PC-9 (cell line): ENCODE results near the gene SNCA.

Experiments used
- CTCF ChIP-seq: fragments of 200-600 bp; sonication (generic); conservative IDR thresholded peaks from 2 replicates; pipeline ENCODE4 v1.6.1; 2017; ENCODE audit warnings: mixed run types, antibody characterized with exemption, mild to moderate bottlenecking, moderate library complexity
- EZH2 ChIP-seq: fragments of 200-600 bp; sonication (generic); IDR thresholded peaks from 2 replicates; pipeline ENCODE4 v1.8.0; 2017; ENCODE audit warnings: antibody characterized with exemption, low read depth

GRCh38 chr4:89788206-89789072 is 48.5 kb downstream of the SNCA start:
- TF ChIP-seq CTCF (no peak), EZH2 (no peak)
